ENCODE results near the gene TECPR2. TPM values are rescaled to one million over a fixed set of nuclear protein-coding genes. Genes with fewer than 3 reads are reported as not detected.
A peak's percentile ranks its signal among the peaks of the same experiment; 100 is the strongest.

TECPR2 gene
- total RNA-seq, 1 experiment from 2014 or later, result 3.2 TPM

- DNase-seq (ENCODE audit: extremely low read depth, low read depth), result no peak
These were observed 56.1 kb downstream of the TECPR2 start for GRCh38 chr14:102418853-102419240.

GRCh38 chr14:102419276-102419675 is 56.5 kb downstream of the TECPR2 start:
- DNase-seq (ENCODE audit: extremely low read depth, low read depth), result no peak

GRCh38 chr14:102419716-102420115 is 57.0 kb downstream of the TECPR2 start:
- DNase-seq (ENCODE audit: extremely low read depth, low read depth), result no peak

- DNase-seq (ENCODE audit: extremely low read depth, low read depth), result no peak
These were observed 58.8 kb downstream of the TECPR2 start for GRCh38 chr14:102421411-102422057.

- DNase-seq (ENCODE audit: extremely low read depth, low read depth), result no peak
These were observed 61.8 kb downstream of the TECPR2 start for GRCh38 chr14:102424520-102424919.

GRCh38 chr14:102424923-102425322 is 62.2 kb downstream of the TECPR2 start:
- no peak for DNase-seq (ENCODE audit: extremely low read depth, low read depth)

GRCh38 chr14:102426796-102427195 is 64.1 kb downstream of the TECPR2 start:
- no peak for DNase-seq (ENCODE audit: extremely low read depth, low read depth)

- no peak for DNase-seq (ENCODE audit: extremely low read depth, low read depth)
These were observed 64.9 kb downstream of the TECPR2 start for GRCh38 chr14:102427642-102428041.

- no peak for DNase-seq (ENCODE audit: extremely low read depth, low read depth)
These were observed 67.6 kb downstream of the TECPR2 start for GRCh38 chr14:102430212-102430908.

- no peak for DNase-seq (ENCODE audit: extremely low read depth, low read depth)
These were observed 69.0 kb downstream of the TECPR2 start for GRCh38 chr14:102431751-102432150.

GRCh38 chr14:102434647-102435175 is 72.0 kb downstream of the TECPR2 start:
- no peak for DNase-seq (ENCODE audit: extremely low read depth, low read depth)

GRCh38 chr14:102437997-102438915 is 75.5 kb downstream of the TECPR2 start:
- DNase-seq (ENCODE audit: extremely low read depth, low read depth), result peak; percentile 85

- no peak for DNase-seq (ENCODE audit: extremely low read depth, low read depth)
These were observed 76.8 kb downstream of the TECPR2 start for GRCh38 chr14:102439556-102439955.

GRCh38 chr14:102440392-102440791 is 77.7 kb downstream of the TECPR2 start:
- DNase-seq (ENCODE audit: extremely low read depth, low read depth), result no peak

- no peak for DNase-seq (ENCODE audit: extremely low read depth, low read depth)
These were observed 79.8 kb downstream of the TECPR2 start for GRCh38 chr14:102442241-102443211.

- DNase-seq (ENCODE audit: extremely low read depth, low read depth), result no peak
These were observed 82.3 kb downstream of the TECPR2 start for GRCh38 chr14:102445066-102445465.

GRCh38 chr14:102445641-102446040 is 82.9 kb downstream of the TECPR2 start:
- no peak for DNase-seq (ENCODE audit: extremely low read depth, low read depth)

- no peak for DNase-seq (ENCODE audit: extremely low read depth, low read depth)
These were observed 87.7 kb downstream of the TECPR2 start for GRCh38 chr14:102450206-102451063.

- DNase-seq (ENCODE audit: extremely low read depth, low read depth), result no peak
These were observed 88.3 kb downstream of the TECPR2 start for GRCh38 chr14:102451064-102451352.

Data from NCI-H460 (cell line).